ENCODE results near the gene RXYLT1.

Gene RXYLT1

DNA sequence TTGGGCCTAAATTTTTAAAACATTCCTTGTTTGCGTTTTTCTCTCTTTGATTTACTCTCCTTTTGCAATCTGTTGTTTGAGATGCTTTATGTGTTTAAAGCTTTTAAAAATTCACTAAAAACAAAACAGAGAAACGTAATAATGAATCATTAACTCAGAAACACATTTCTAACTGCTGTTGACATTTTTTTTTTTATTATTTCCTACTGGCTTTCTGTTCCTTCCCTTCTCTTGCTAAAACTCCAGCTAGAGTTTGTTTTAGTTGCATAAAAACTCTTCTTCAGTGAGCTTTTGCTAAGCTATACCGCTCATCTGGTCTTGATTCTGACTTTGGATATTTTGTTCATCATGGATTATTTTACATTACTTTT lies 35.8 kb downstream of the RXYLT1 start:
- no peak overlapping the region for H2BK5ac ChIP-seq (ENCODE audit: low read depth, low read length, poor library complexity)
- H3K79me1 ChIP-seq (ENCODE audit: low read length), result no peaks in the 10 kb centered on the region
- H3K27ac ChIP-seq (ENCODE audit: low read depth, low read length), result no peak overlapping the region
- no peak overlapping the region for H3K23ac ChIP-seq (ENCODE audit: low read length)
- H3K36me3 ChIP-seq (ENCODE audit: control insufficient read depth in 1 of 2, insufficient read depth in 2 of 2, low read length in 2 of 2), result no peaks in the 10 kb centered on the region
- no peak overlapping the region for H3K14ac ChIP-seq (ENCODE audit: low read length)
- no peak overlapping the region for H2AK5ac ChIP-seq (ENCODE audit: low read length)
- H3K27me3 ChIP-seq (ENCODE audit: insufficient read depth, low read length), result no peaks in the 10 kb centered on the region
- DNase-seq, result no peak
- H3K79me2 ChIP-seq (ENCODE audit: control insufficient read depth, insufficient read depth, low read length, poor library complexity), result no peaks in the 10 kb centered on the region
- H4K12ac ChIP-seq (ENCODE audit: low read depth, low read length), result no peak overlapping the region
- no peak overlapping the region for H4K91ac ChIP-seq (ENCODE audit: low read depth, low read length)
- H2BK12ac ChIP-seq (ENCODE audit: low read length), result no peak overlapping the region
- no peak overlapping the region for H3K4me2 ChIP-seq (ENCODE audit: low read length)
- no peak overlapping the region for H3K4me3 ChIP-seq (ENCODE audit: low read depth, low read length)
- H3K9me3 ChIP-seq (ENCODE audit: insufficient read depth, low read depth, low read length), result no peaks in the 10 kb centered on the region
- no CpG with 5 or more reads among the region's 3 CpGs for WGBS (ENCODE audit: extremely low coverage, insufficient coverage, insufficient read length)
- H3K9ac ChIP-seq (ENCODE audit: low read length), result no peak overlapping the region
- H3K4me1 ChIP-seq (ENCODE audit: control insufficient read depth in 1 of 2, insufficient read depth in 2 of 2, low read length in 2 of 2), result no peaks in the 10 kb centered on the region
- no peak overlapping the region for H3K4ac ChIP-seq (ENCODE audit: low read depth, low read length)
- H2AFZ ChIP-seq (ENCODE audit: insufficient read depth, low read length, poor library complexity), result no peak overlapping the region
- H3K18ac ChIP-seq (ENCODE audit: low read length), result no peak overlapping the region
- no peak overlapping the region for H4K8ac ChIP-seq (ENCODE audit: low read depth, low read length)
- no peak overlapping the region for H2BK120ac ChIP-seq (ENCODE audit: insufficient read depth, low read length, poor library complexity)

DNA sequence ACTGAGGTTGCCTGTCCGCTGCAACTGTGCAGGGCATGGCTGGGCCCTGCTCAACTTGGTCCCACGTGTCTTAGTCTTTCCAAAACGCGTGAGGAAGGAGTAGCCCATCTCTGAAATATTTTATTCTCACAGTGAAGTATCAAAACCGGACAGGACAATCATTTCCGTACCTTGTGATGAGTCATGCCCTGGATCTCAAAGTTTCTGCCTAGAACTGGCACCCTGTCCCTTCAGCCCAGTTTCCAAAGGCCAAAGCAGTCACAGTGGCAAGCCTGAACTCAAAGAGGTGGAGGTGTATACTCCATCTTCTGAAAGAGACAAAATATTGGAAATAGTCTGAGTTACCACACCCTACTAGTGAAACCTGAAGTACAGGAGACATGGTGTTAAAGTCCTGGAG lies 36.3 kb downstream of the RXYLT1 start:
- Histone ChIP-seq H3K14ac (ENCODE audit: low read length) (no peak overlapping the region), H3K4ac (ENCODE audit: low read depth, low read length) (no peak overlapping the region), H3K4me1 (ENCODE audit: control insufficient read depth in 1 of 2, insufficient read depth in 2 of 2, low read length in 2 of 2) (no peaks in the 10 kb centered on the region), H3K4me2 (ENCODE audit: low read length) (no peak overlapping the region), H3K27ac (ENCODE audit: low read depth, low read length) (no peak overlapping the region), H3K9ac (ENCODE audit: low read length) (no peak overlapping the region), H3K79me1 (ENCODE audit: low read length) (no peaks in the 10 kb centered on the region), H3K9me3 (ENCODE audit: insufficient read depth, low read depth, low read length) (no peaks in the 10 kb centered on the region), H4K91ac (ENCODE audit: low read depth, low read length) (no peak overlapping the region), H2AFZ (ENCODE audit: insufficient read depth, low read length, poor library complexity) (no peak overlapping the region), H3K36me3 (ENCODE audit: control insufficient read depth in 1 of 2, insufficient read depth in 2 of 2, low read length in 2 of 2) (no peaks in the 10 kb centered on the region), H2BK5ac (ENCODE audit: low read depth, low read length, poor library complexity) (no peak overlapping the region), H3K27me3 (ENCODE audit: insufficient read depth, low read length) (no peaks in the 10 kb centered on the region), H3K23ac (ENCODE audit: low read length) (no peak overlapping the region), H2BK120ac (ENCODE audit: insufficient read depth, low read length, poor library complexity) (no peak overlapping the region), H2AK5ac (ENCODE audit: low read length) (no peak overlapping the region), H4K12ac (ENCODE audit: low read depth, low read length) (no peak overlapping the region), H3K79me2 (ENCODE audit: control insufficient read depth, insufficient read depth, low read length, poor library complexity) (no peaks in the 10 kb centered on the region), H2BK12ac (ENCODE audit: low read length) (no peak overlapping the region), H3K4me3 (ENCODE audit: low read depth, low read length) (no peak overlapping the region), H3K18ac (ENCODE audit: low read length) (no peak overlapping the region), H4K8ac (ENCODE audit: low read depth, low read length) (no peak overlapping the region)
- no peak for DNase-seq
- no CpG with 5 or more reads among the region's 6 CpGs for WGBS (ENCODE audit: extremely low coverage, insufficient coverage, insufficient read length)

DNA sequence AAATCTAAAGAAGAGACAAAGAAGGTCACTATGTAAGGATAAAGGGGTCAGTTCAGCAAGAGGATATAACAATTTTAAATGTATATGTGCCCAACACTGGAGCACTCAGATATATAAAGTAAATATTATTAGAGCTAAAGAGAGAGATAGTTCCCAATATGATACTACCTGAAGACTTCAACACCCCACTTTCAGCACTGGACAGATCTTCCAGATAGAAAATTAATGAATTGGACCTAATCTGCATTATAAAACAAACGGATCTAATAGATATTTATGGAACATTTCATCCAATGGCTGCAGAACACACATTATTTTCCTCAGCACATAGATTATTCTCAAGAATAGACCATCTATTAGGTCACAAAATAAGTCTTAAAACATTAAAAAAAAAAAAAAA lies 40.7 kb downstream of the RXYLT1 start:
- no peak overlapping the region for H4K8ac ChIP-seq (ENCODE audit: low read depth, low read length)
- no peak overlapping the region for H2BK12ac ChIP-seq (ENCODE audit: low read length)
- H3K14ac ChIP-seq (ENCODE audit: low read length), result no peak overlapping the region
- H3K4me3 ChIP-seq (ENCODE audit: low read depth, low read length), result no peak overlapping the region
- no peaks in the 10 kb centered on the region for H3K36me3 ChIP-seq (ENCODE audit: control insufficient read depth in 1 of 2, insufficient read depth in 2 of 2, low read length in 2 of 2)
- no peak overlapping the region for H3K18ac ChIP-seq (ENCODE audit: low read length)
- H4K12ac ChIP-seq (ENCODE audit: low read depth, low read length), result no peak overlapping the region
- DNase-seq, result no peak
- no peak overlapping the region for H3K4me2 ChIP-seq (ENCODE audit: low read length)
- no peaks in the 10 kb centered on the region for H3K27me3 ChIP-seq (ENCODE audit: insufficient read depth, low read length)
- H3K79me1 ChIP-seq (ENCODE audit: low read length), result no peaks in the 10 kb centered on the region
- H2AFZ ChIP-seq (ENCODE audit: insufficient read depth, low read length, poor library complexity), result no peak overlapping the region
- H3K4me1 ChIP-seq (ENCODE audit: control insufficient read depth in 1 of 2, insufficient read depth in 2 of 2, low read length in 2 of 2), result no peaks in the 10 kb centered on the region
- no peak overlapping the region for H3K27ac ChIP-seq (ENCODE audit: low read depth, low read length)
- H3K9me3 ChIP-seq (ENCODE audit: insufficient read depth, low read depth, low read length), result no peaks in the 10 kb centered on the region
- no peak overlapping the region for H2AK5ac ChIP-seq (ENCODE audit: low read length)
- no peak overlapping the region for H3K23ac ChIP-seq (ENCODE audit: low read length)
- no CpG with 5 or more reads among the region's 1 CpG for WGBS (ENCODE audit: extremely low coverage, insufficient coverage, insufficient read length)
- H2BK5ac ChIP-seq (ENCODE audit: low read depth, low read length, poor library complexity), result no peak overlapping the region
- no peak overlapping the region for H3K9ac ChIP-seq (ENCODE audit: low read length)
- no peaks in the 10 kb centered on the region for H3K79me2 ChIP-seq (ENCODE audit: control insufficient read depth, insufficient read depth, low read length, poor library complexity)
- no peak overlapping the region for H4K91ac ChIP-seq (ENCODE audit: low read depth, low read length)
- H2BK120ac ChIP-seq (ENCODE audit: insufficient read depth, low read length, poor library complexity), result no peak overlapping the region
- no peak overlapping the region for H3K4ac ChIP-seq (ENCODE audit: low read depth, low read length)

DNA sequence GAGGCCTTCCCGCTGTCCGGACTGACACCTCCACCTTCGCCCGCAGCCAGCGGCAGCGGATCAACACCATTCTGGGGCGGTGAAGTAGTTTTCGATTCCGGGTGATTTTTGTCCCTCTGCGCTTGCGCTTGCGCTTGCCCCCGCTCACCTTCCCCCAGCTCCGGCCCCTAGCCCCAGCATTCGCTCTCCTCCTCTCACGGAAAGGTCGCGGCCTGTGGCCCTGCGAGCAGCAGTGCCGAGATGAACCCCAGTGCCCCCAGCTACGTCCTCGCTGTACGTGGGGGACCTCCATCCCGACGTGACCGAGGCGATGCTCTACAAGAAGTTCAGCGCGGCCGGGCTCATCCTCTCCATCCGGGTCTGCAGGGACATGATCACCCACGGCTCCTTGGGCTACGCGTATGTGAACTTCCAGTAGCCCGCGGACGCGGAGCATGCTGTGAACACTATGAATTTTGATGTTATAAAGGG lies 42.1 kb downstream of the RXYLT1 start:
- Histone ChIP-seq H3K79me2 (ENCODE audit: control insufficient read depth, insufficient read depth, low read length, poor library complexity) (no peaks in the 10 kb centered on the region), H4K91ac (ENCODE audit: low read depth, low read length) (no peak overlapping the region), H4K12ac (ENCODE audit: low read depth, low read length) (no peak overlapping the region), H3K18ac (ENCODE audit: low read length) (no peak overlapping the region), H3K14ac (ENCODE audit: low read length) (no peak overlapping the region), H2AK5ac (ENCODE audit: low read length) (no peak overlapping the region), H3K4me1 (ENCODE audit: control insufficient read depth in 1 of 2, insufficient read depth in 2 of 2, low read length in 2 of 2) (no peaks in the 10 kb centered on the region), H3K27ac (ENCODE audit: low read depth, low read length) (no peak overlapping the region), H2AFZ (ENCODE audit: insufficient read depth, low read length, poor library complexity) (no peak overlapping the region), H3K36me3 (ENCODE audit: control insufficient read depth in 1 of 2, insufficient read depth in 2 of 2, low read length in 2 of 2) (no peaks in the 10 kb centered on the region), H3K4me3 (ENCODE audit: low read depth, low read length) (no peak overlapping the region), H2BK5ac (ENCODE audit: low read depth, low read length, poor library complexity) (no peak overlapping the region), H2BK12ac (ENCODE audit: low read length) (no peak overlapping the region), H3K4ac (ENCODE audit: low read depth, low read length) (no peak overlapping the region), H3K4me2 (ENCODE audit: low read length) (no peak overlapping the region), H2BK120ac (ENCODE audit: insufficient read depth, low read length, poor library complexity) (no peak overlapping the region), H3K79me1 (ENCODE audit: low read length) (no peaks in the 10 kb centered on the region), H3K23ac (ENCODE audit: low read length) (no peak overlapping the region), H3K27me3 (ENCODE audit: insufficient read depth, low read length) (no peaks in the 10 kb centered on the region), H3K9me3 (ENCODE audit: insufficient read depth, low read depth, low read length) (no peaks in the 10 kb centered on the region), H4K8ac (ENCODE audit: low read depth, low read length) (no peak overlapping the region), H3K9ac (ENCODE audit: low read length) (no peak overlapping the region)
- WGBS (ENCODE audit: extremely low coverage, insufficient coverage, insufficient read length), result no CpG with 5 or more reads among the region's 38 CpGs
- peak; percentile 32 to 56 for DNase-seq
